Retinal pigment epithelial cell (primary cell): ENCODE data around the gene FLYWCH1.

Source experiments
- DNase-seq: peaks from one replicate; pipeline ENCODE4 v3.0.0-alpha.2; 2010; ENCODE audit warnings: low read depth
- H3K4me3 ChIP-seq: 2 replicates; pipeline ENCODE4 v1.5.1; 2011; ENCODE audit warnings: mild to moderate bottlenecking, low read length, control low read depth, moderate library complexity
- CTCF ChIP-seq: conservative IDR thresholded peaks from 2 replicates; pipeline ENCODE4 v1.5.1; 2011; ENCODE audit warnings: low read depth, low read length, control low read depth, inconsistent platforms

The FLYWCH1 gene

GRCh38 chr16:2967211-2967631, 55.5 kb downstream of the FLYWCH1 start:
- H3K4me3 ChIP-seq: no peak overlapping the region
- no peak for TF ChIP-seq CTCF
- DNase-seq: no peak

GRCh38 chr16:2967721-2968161, 56.0 kb downstream of the FLYWCH1 start:
- no peak for TF ChIP-seq CTCF
- no peak overlapping the region for H3K4me3 ChIP-seq
- DNase-seq: no peak

- DNase-seq: no peak
- H3K4me3 ChIP-seq: no peak overlapping the region
- TF ChIP-seq CTCF: no peak
Observed at GRCh38 chr16:2968368-2968737, 56.6 kb downstream of the FLYWCH1 start.

- peak within 1 kb of the TSS; percentile 65 for H3K4me3 ChIP-seq
- peak; percentile 46 for DNase-seq
- no peak for TF ChIP-seq CTCF
Observed at GRCh38 chr16:2968738-2969544, 57.2 kb downstream of the FLYWCH1 start, which contains the start of gene PAQR4. Gene PAQR4 (plus strand): TSS chr16:2969348. CDS start chr16:2969675, 327 bp downstream.

- peak overlapping the region; percentile 65 for H3K4me3 ChIP-seq
- peak; percentile 58 for TF ChIP-seq CTCF
- DNase-seq: no peak
Observed at GRCh38 chr16:2969545-2970521, 58.1 kb downstream of the FLYWCH1 start.

- TF ChIP-seq CTCF: no peak
- H3K4me3 ChIP-seq: peak overlapping the region; percentile 65
Observed at GRCh38 chr16:2970563-2970962, 58.8 kb downstream of the FLYWCH1 start.

More at GRCh38 chr16:2970563-2970962, 58.8 kb downstream of the FLYWCH1 start:
- DNase-seq: no peak
